ENCODE data around the gene SLC5A10. TPM values are rescaled to one million over a fixed set of nuclear protein-coding genes. Genes with fewer than 3 reads are reported as not detected.

Gene SLC5A10
- total RNA-seq, 4 donors from 2014 or later = 0.31 to 1.5 (median 0.94) TPM

DNA sequence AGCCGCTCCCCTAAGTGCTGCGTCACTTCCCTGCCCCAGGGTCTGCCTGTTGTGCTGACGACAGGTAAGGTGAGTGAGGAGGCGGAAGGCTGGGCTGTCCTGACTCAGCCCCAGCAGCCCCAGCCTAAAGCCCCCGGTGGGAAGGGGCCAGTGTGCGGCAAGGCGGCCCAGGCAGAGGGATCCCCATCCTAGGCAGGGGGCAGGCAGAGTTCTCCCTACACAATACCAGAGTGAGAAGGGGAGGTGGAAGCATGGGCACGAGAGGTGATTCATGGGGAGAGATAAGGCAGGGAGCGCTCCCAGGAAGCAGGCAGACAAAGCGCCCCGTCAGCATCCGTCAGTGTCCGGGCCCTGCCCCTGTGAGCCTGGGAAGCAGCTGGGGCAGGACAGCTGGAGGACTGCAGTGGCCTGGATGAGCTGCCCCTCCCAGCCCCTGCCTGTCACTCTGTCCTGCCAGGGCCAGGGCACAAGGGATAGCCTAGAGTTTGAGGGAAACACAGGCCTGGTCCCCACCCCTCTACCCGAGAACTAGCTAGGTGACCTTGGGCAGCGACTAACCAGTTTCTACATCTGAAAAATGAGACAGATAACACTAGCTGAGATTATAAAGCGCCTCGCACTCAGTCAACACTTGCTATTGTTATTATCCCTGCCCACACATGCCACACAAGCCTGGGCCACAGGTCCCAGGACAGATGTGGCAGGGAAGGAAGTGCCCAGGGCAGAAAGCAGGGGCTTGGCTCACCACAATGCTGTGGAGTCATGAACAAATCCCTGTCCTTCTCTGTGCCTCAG is 48.8 kb downstream of the SLC5A10 start:
- 53% methylated on average over 11 of the region's 17 CpGs for WGBS
- Histone ChIP-seq H3K27me3 (no peaks in the 10 kb centered on the region), H3K36me3 (no peaks in the 10 kb centered on the region), H3K4me3 (peak overlapping the region; percentile 68), H3K27ac (peak overlapping the region; percentile 88), H3K4me1 (peaks cover 76% of the 10 kb centered on the region), H3K9me3 (no peaks in the 10 kb centered on the region)
- no peak for TF ChIP-seq POLR2A (IDR thresholded peaks at IDR 0.05)
- no peak for TF ChIP-seq POLR2AphosphoS5 (IDR thresholded peaks at IDR 0.05)
- no peak for TF ChIP-seq CTCF (IDR thresholded peaks at IDR 0.05)
- no peak for TF ChIP-seq EP300 (IDR thresholded peaks at IDR 0.05)
- DNase-seq (ENCODE audit: low spot score in 2 of 2) = no peak

GRCh38 chr17:19001907-19002590 is 50.1 kb downstream of the SLC5A10 start:
- Histone ChIP-seq H3K9me3 (no peaks in the 10 kb centered on the region), H3K27ac (peak overlapping the region; percentile 88), H3K4me1 (peaks cover 72% of the 10 kb centered on the region), H3K36me3 (no peaks in the 10 kb centered on the region), H3K27me3 (no peaks in the 10 kb centered on the region), H3K4me3 (peak overlapping the region; percentile 68)
- WGBS = 60% methylated on average over 7 of the region's 7 CpGs
- TF ChIP-seq CTCF (IDR thresholded peaks at IDR 0.05) (no peak), POLR2A (IDR thresholded peaks at IDR 0.05) (no peak), EP300 (IDR thresholded peaks at IDR 0.05) (no peak), POLR2AphosphoS5 (IDR thresholded peaks at IDR 0.05) (no peak)
- DNase-seq (ENCODE audit: low spot score in 2 of 2) = no peak

- Histone ChIP-seq H3K27me3 (no peaks in the 10 kb centered on the region), H3K36me3 (no peaks in the 10 kb centered on the region), H3K4me3 (peak overlapping the region; percentile 68), H3K27ac (peak overlapping the region; percentile 88), H3K9me3 (no peaks in the 10 kb centered on the region), H3K4me1 (peaks cover 70% of the 10 kb centered on the region)
- DNase-seq (ENCODE audit: low spot score in 2 of 2) = no peak
- WGBS = 49% methylated on average over 4 of the region's 11 CpGs
- no peak for TF ChIP-seq EP300 (IDR thresholded peaks at IDR 0.05)
- TF ChIP-seq POLR2A (IDR thresholded peaks at IDR 0.05) = no peak
- no peak for TF ChIP-seq CTCF (IDR thresholded peaks at IDR 0.05)
- no peak for TF ChIP-seq POLR2AphosphoS5 (IDR thresholded peaks at IDR 0.05)
These were observed 51.0 kb downstream of the SLC5A10 start for GRCh38 chr17:19002805-19003542.

- H3K9me3 ChIP-seq = no peaks in the 10 kb centered on the region
- peaks cover 62% of the 10 kb centered on the region for H3K4me1 ChIP-seq
- no peaks in the 10 kb centered on the region for H3K27me3 ChIP-seq
- peak overlapping the region; percentile 68 for H3K4me3 ChIP-seq
- DNase-seq (ENCODE audit: low spot score in 2 of 2) = no peak
- WGBS = 9% methylated on average over 24 of the region's 73 CpGs
- H3K27ac ChIP-seq = peak overlapping the region; percentile 88
- no peaks in the 10 kb centered on the region for H3K36me3 ChIP-seq
- TF ChIP-seq CTCF (IDR thresholded peaks at IDR 0.05) = no peak
- TF ChIP-seq EP300 (IDR thresholded peaks at IDR 0.05) = no peak
- TF ChIP-seq POLR2AphosphoS5 (IDR thresholded peaks at IDR 0.05) = no peak
- no peak for TF ChIP-seq POLR2A (IDR thresholded peaks at IDR 0.05)
These were observed 51.8 kb downstream of the SLC5A10 start for GRCh38 chr17:19003543-19004420.
